Upper lobe of left lung (tissue), 4 donors: ENCODE measurements around the gene PPP6R3.

Experiments used
- CTCF ChIP-seq, 6 experiments: fragments of 450-650 bp in 4 of 6; fragments of 200-600 bp in 2 of 6; sonication (generic) in 2 of 6; IDR thresholded peaks; one replicate each; pipeline ENCODE4 v1.5.1; 2016 to 2019; ENCODE audit warnings: antibody characterized with exemption in 6 of 6
- EP300 ChIP-seq, 4 donors: sonication (generic); formaldehyde crosslinking; IDR thresholded peaks; one replicate each; pipeline ENCODE4 v1.5.1; 2017; ENCODE audit warnings: antibody characterized with exemption in 4 of 4, control low read depth in 2 of 4
- POLR2A ChIP-seq, 4 donors: fragments of 450-650 bp; IDR thresholded peaks; one replicate each; pipeline ENCODE4 v1.5.1; 2016 to 2017; ENCODE audit warnings: antibody characterized with exemption in 4 of 4, mild to moderate bottlenecking in 2 of 4
- POLR2AphosphoS5 ChIP-seq, 2 donors: sonication (generic); formaldehyde crosslinking; IDR thresholded peaks; one replicate each; pipeline ENCODE4 v1.5.1; 2017; ENCODE audit warnings: antibody characterized with exemption in 2 of 2

GRCh38 chr11:68411501-68411991, 49.0 kb upstream of the PPP6R3 start:
- no peak for TF ChIP-seq CTCF (IDR thresholded peaks at IDR 0.05)
- TF ChIP-seq EP300 (IDR thresholded peaks at IDR 0.05): no peak
- no peak for TF ChIP-seq POLR2AphosphoS5 (IDR thresholded peaks at IDR 0.05)
- no peak for TF ChIP-seq POLR2A (IDR thresholded peaks at IDR 0.05)
